Effector CD8-positive, alpha-beta T cell (primary cell): ENCODE measurements around the gene ADAMTSL2.

Source experiments
- DNase-seq: peaks from one replicate; lab custom pipeline; 2025; lab: John Stamatoyannopoulos, UW

Gene ADAMTSL2

GRCh38 chr9:133575186-133576030 is 40.9 kb downstream of the ADAMTSL2 start:
- DNase-seq = no peak

GRCh38 chr9:133576031-133576874 is 41.7 kb downstream of the ADAMTSL2 start:
- DNase-seq = no peak

GRCh38 chr9:133576875-133577736 is 42.6 kb downstream of the ADAMTSL2 start:
- no peak for DNase-seq

- no peak for DNase-seq
Measured at GRCh38 chr9:133577737-133578112, 43.2 kb downstream of the ADAMTSL2 start.

- no peak for DNase-seq
Measured at GRCh38 chr9:133578524-133579441, 44.3 kb downstream of the ADAMTSL2 start.

GRCh38 chr9:133579601-133580418 is 45.3 kb downstream of the ADAMTSL2 start:
- DNase-seq = no peak

GRCh38 chr9:133580419-133580738 is 45.9 kb downstream of the ADAMTSL2 start:
- no peak for DNase-seq

- no peak for DNase-seq
Measured at GRCh38 chr9:133581011-133581410, 46.5 kb downstream of the ADAMTSL2 start.

- no peak for DNase-seq
Measured at GRCh38 chr9:133581513-133582343, 47.2 kb downstream of the ADAMTSL2 start.

GRCh38 chr9:133582501-133583045 is 48.1 kb downstream of the ADAMTSL2 start:
- no peak for DNase-seq

- DNase-seq = no peak
Measured at GRCh38 chr9:133583111-133583510, 48.6 kb downstream of the ADAMTSL2 start.

- DNase-seq = no peak
Measured at GRCh38 chr9:133583586-133583985, 49.1 kb downstream of the ADAMTSL2 start.

GRCh38 chr9:133584167-133584558 is 49.7 kb downstream of the ADAMTSL2 start:
- no peak for DNase-seq

- no peak for DNase-seq
Measured at GRCh38 chr9:133584559-133585476, 50.3 kb downstream of the ADAMTSL2 start.

- no peak for DNase-seq
Measured at GRCh38 chr9:133585481-133586351, 51.2 kb downstream of the ADAMTSL2 start.

- no peak for DNase-seq
Measured at GRCh38 chr9:133587051-133587450, 52.5 kb downstream of the ADAMTSL2 start.

GRCh38 chr9:133587466-133587865 is 53.0 kb downstream of the ADAMTSL2 start:
- DNase-seq = no peak
